ENCODE results near the gene GRM8.
"Not testable (repeated sequence)": the region's sequence is repeated elsewhere in the genome, so short reads cannot be mapped to it uniquely, and the experiment has no call there.

- not testable (repeated sequence) for TF ChIP-seq IKZF2 (IDR thresholded peaks at IDR 0.05); EGR1 (IDR thresholded peaks at IDR 0.05; ENCODE audit: borderline replicate concordance in 1 of 2, low read depth in 2 of 2, low read length in 2 of 2); CTCF (IDR thresholded peaks at IDR 0.05 in 2 of 3, conservative IDR thresholded peaks at IDR 0.05 in 1 of 3; ENCODE audit: control insufficient read depth in 2 of 3, extremely low read depth in 1 of 3, insufficient read depth in 1 of 3, low read depth in 3 of 3, low read length in 3 of 3); SUZ12 (IDR thresholded peaks at IDR 0.05; ENCODE audit: unreplicated experiment); POLR2A (IDR thresholded peaks at IDR 0.05; ENCODE audit: low read depth, low read length)
These were observed 351.5 kb downstream of the GRM8 start for GRCh38 chr7:126901041-126901765.

Data from GM12878 (cell line).